Prostate gland (tissue), 2 donors: ENCODE measurements around the gene HS1BP3. TPM values are rescaled to one million over a fixed set of nuclear protein-coding genes. Genes with fewer than 3 reads are reported as not detected.

Source experiments
- DNase-seq: peaks from one replicate; pipeline ENCODE4 v3.0.0-alpha.2; 2019; ENCODE audit warnings: low spot score
- H3K27ac ChIP-seq, 2 donors: fragments of 200-600 bp; sonication (generic); 2 replicates each; pipeline ENCODE4 v1.5.1; 2017 to 2019
- H3K27me3 ChIP-seq: fragments of 200-600 bp; sonication (generic); replicated peaks from 2 replicates; pipeline ENCODE4 v1.5.1; 2019; ENCODE audit not compliant: insufficient read depth
- H3K36me3 ChIP-seq, 2 donors: fragments of 200-600 bp; sonication (generic); 1 replicate in 1 of 2; 2 replicates in 1 of 2; pipeline versions ENCODE4 v1.5.1 to v1.8.1; 2017 to 2019
- H3K4me1 ChIP-seq: fragments of 200-600 bp; sonication (generic); replicated peaks from 2 replicates; pipeline ENCODE4 v1.5.1; 2019
- H3K4me3 ChIP-seq, 2 donors: fragments of 200-600 bp; sonication (generic); 2 replicates each; pipeline ENCODE4 v1.5.1; 2017 to 2019
- H3K9me3 ChIP-seq: fragments of 200-600 bp; sonication (generic); 2 replicates; pipeline ENCODE4 v1.5.1; 2017
- POLR2A ChIP-seq: fragments of 450-650 bp; IDR thresholded peaks from one replicate; pipeline ENCODE4 v1.6.1; 2016; ENCODE audit warnings: antibody characterized with exemption, mild to moderate bottlenecking
- POLR2AphosphoS5 ChIP-seq: sonication (generic); formaldehyde crosslinking; IDR thresholded peaks from one replicate; pipeline ENCODE4 v1.6.1; 2017; ENCODE audit warnings: antibody characterized with exemption
- WGBS: methylation state at CpG from one replicate; pipeline ENCODE4 v1.1.5; 2018; 5-methylcytosine and 5-hydroxymethylcytosine counted together
- intact Hi-C: fragments of 100-400 bp; cut with DNase I; formaldehyde crosslinking; loops from one replicate; pipeline ENCODE4 v1.14.2; 2022
- total RNA-seq, 2 donors: library from RNA; depleted of rRNA; stranded (reverse); fragments of >200 nt; gene quantifications; one replicate each; pipeline ENCODE4 v1.1.0, GENCODE V29; 2016
- TF ChIP-seq, protein P1 (sequence below), 4 experiments: fragments of 200-600 bp in 2 of 4; fragments of 450-650 bp in 2 of 4; sonication (generic) in 2 of 4; IDR thresholded peaks; 1 replicate in 3 of 4; 2 replicates in 1 of 4; pipeline ENCODE4 v1.5.1; 2016 to 2019; ENCODE audit warnings: antibody characterized with exemption in 4 of 4, mild to moderate bottlenecking in 2 of 4, moderate library complexity in 2 of 4

The HS1BP3 gene
- total RNA-seq, 2 donors from 2014 or later = 29.9 to 39.4 TPM

DNA sequence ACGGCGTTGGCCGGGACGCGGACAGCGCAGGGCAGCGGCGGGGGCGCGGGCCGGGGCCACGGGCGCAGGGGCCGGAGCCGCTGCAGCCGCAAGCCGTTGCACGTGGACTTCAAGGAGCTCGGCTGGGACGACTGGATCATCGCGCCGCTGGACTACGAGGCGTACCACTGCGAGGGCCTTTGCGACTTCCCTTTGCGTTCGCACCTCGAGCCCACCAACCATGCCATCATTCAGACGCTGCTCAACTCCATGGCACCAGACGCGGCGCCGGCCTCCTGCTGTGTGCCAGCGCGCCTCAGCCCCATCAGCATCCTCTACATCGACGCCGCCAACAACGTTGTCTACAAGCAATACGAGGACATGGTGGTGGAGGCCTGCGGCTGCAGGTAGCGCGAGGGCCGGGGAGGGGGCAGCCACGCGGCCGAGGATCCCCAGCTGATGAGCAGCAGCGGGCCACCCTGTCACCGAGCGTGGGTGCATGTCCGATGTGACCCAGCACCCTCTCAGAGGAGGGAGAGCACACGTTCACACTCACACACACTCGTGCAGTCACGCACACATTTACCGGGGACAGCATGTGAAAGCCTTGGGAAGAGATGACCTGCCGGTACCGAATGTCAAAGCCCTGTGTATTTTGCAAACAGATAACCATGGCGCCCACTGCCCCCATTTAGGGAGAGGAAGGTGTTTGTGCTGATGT, 20.3 kb upstream of the HS1BP3 start:
- Histone ChIP-seq H3K36me3 (no peaks in the 10 kb centered on the region), H3K4me3 (no peak overlapping the region), H3K27ac (no peak overlapping the region), H3K9me3 (no peaks in the 10 kb centered on the region), H3K4me1 (peaks cover 5% of the 10 kb centered on the region), H3K27me3 (peaks cover 9% of the 10 kb centered on the region)
- no peak for DNase-seq
- intact Hi-C loops = no loop called here
- TF ChIP-seq POLR2A (no peak), POLR2AphosphoS5 (no peak)
- TF ChIP-seq, protein P1, sequence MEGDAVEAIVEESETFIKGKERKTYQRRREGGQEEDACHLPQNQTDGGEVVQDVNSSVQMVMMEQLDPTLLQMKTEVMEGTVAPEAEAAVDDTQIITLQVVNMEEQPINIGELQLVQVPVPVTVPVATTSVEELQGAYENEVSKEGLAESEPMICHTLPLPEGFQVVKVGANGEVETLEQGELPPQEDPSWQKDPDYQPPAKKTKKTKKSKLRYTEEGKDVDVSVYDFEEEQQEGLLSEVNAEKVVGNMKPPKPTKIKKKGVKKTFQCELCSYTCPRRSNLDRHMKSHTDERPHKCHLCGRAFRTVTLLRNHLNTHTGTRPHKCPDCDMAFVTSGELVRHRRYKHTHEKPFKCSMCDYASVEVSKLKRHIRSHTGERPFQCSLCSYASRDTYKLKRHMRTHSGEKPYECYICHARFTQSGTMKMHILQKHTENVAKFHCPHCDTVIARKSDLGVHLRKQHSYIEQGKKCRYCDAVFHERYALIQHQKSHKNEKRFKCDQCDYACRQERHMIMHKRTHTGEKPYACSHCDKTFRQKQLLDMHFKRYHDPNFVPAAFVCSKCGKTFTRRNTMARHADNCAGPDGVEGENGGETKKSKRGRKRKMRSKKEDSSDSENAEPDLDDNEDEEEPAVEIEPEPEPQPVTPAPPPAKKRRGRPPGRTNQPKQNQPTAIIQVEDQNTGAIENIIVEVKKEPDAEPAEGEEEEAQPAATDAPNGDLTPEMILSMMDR (IDR thresholded peaks at IDR 0.05) = no peak
- 31% methylated on average over 54 of the region's 60 CpGs for WGBS

DNA sequence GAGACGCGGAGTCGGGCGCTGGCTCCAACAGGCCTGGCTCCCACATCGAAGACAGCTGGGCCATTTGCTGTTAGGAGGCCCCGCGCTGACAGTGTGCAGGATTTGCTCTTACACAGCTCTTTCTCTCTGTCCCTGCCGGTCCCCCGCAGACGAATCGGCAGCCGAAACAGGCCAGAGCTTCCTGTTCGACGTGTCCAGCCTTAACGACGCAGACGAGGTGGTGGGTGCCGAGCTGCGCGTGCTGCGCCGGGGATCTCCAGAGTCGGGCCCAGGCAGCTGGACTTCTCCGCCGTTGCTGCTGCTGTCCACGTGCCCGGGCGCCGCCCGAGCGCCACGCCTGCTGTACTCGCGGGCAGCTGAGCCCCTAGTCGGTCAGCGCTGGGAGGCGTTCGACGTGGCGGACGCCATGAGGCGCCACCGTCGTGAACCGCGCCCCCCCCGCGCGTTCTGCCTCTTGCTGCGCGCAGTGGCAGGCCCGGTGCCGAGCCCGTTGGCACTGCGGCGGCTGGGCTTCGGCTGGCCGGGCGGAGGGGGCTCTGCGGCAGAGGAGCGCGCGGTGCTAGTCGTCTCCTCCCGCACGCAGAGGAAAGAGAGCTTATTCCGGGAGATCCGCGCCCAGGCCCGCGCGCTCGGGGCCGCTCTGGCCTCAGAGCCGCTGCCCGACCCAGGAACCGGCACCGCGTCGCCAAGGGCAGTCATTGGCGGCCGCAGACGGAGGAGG, 19.6 kb upstream of the HS1BP3 start:
- H3K4me1 ChIP-seq = peaks cover 5% of the 10 kb centered on the region
- no peaks in the 10 kb centered on the region for H3K36me3 ChIP-seq
- H3K27ac ChIP-seq = no peak overlapping the region
- WGBS = 39% methylated on average over 32 of the region's 83 CpGs
- no peak overlapping the region for H3K4me3 ChIP-seq
- no peak for DNase-seq
- H3K9me3 ChIP-seq = no peaks in the 10 kb centered on the region
- intact Hi-C loops = no loop called here
- TF ChIP-seq POLR2A = no peak
- TF ChIP-seq, protein P1 (IDR thresholded peaks at IDR 0.05) = no peak
- no peak for TF ChIP-seq POLR2AphosphoS5
- H3K27me3 ChIP-seq = peaks cover 10% of the 10 kb centered on the region

DNA sequence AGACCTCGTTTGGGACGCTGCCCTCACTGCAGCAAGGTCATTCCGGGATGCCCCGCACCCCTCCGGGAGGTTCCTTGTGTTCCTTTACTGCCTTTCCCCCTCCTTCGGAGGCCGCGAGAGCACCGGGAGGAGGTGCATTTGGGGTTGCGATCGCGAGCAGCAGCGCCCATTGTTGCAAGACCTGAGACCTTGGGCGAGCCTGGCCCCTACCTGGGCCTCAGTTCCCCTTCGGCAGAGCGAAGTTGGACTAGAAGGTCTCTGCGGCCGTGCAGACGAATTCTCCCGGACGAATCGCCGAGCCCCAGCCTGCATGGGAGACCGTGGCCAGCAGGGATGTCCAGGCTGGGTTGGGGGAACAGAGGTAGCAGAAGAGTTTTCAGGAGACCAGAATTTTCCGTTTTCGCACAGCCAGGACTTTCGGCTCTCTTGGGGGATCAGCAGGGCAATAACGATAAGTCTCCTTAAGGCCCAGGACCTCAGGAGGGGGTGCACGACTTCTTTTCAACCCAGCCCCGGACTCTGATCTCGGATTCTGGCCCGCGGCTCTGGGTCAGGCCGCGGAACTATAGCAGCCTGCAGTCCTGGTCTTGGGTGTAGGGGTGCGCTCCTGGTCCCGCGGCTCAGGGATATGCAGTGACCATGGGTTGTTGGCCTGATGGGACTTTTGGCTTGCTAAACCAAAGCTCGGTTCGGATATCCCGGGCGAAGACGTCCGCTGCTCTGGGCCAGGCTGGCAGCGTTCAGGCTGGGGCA, 18.8 kb upstream of the HS1BP3 start:
- Histone ChIP-seq H3K27ac (no peak overlapping the region), H3K4me1 (peaks cover 5% of the 10 kb centered on the region), H3K9me3 (no peaks in the 10 kb centered on the region), H3K27me3 (peaks cover 10% of the 10 kb centered on the region), H3K4me3 (no peak overlapping the region), H3K36me3 (no peaks in the 10 kb centered on the region)
- DNase-seq = no peak
- 64% methylated on average over 38 of the region's 45 CpGs for WGBS
- TF ChIP-seq, protein P1 (IDR thresholded peaks at IDR 0.05) = no peak
- TF ChIP-seq POLR2A = no peak
- no peak for TF ChIP-seq POLR2AphosphoS5
- intact Hi-C loops = no loop called here

DNA sequence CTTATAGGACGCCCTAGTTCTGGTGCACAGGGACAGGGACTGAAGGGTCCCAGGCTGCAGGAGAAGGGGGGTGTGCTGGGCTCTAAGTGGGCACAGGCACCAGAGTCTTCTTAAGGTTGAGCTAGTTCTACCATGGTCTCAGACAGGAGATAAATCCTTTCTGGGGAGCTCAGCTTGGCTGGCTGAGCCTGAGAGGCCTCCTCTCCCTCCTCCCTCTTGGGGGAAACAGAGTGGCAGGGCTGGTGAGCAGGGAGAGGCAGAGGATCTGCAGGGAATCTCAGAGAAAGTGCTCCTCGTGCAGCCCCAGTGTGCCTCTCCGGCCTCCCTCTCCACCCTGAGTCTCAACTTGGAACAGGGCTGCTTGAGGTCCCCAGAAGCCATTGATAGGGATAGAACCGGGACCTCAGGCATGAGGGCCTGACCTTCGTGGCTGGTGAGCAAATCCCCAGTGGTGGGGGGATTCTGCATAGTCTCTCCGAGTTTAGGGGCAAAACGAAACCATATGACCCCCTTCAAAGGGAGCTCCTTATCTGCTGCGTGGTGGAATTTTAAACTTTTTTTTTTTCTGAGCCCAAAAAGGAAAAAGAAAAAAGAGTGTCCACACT, 18.1 kb upstream of the HS1BP3 start:
- H3K27ac ChIP-seq = no peak overlapping the region
- intact Hi-C loops = no loop called here
- H3K9me3 ChIP-seq = no peaks in the 10 kb centered on the region
- TF ChIP-seq POLR2A (no peak), POLR2AphosphoS5 (no peak)
- TF ChIP-seq, protein P1 (IDR thresholded peaks at IDR 0.05) = no peak
- peaks cover 5% of the 10 kb centered on the region for H3K4me1 ChIP-seq
- H3K36me3 ChIP-seq = no peaks in the 10 kb centered on the region
- DNase-seq = no peak
- no peak overlapping the region for H3K4me3 ChIP-seq
- peaks cover 10% of the 10 kb centered on the region for H3K27me3 ChIP-seq
- 86% methylated on average over 7 of the region's 8 CpGs for WGBS
